Progenitor cell of endocrine pancreas (in vitro differentiated cells): ENCODE measurements around the gene COPB2. TPM values are rescaled to one million over a fixed set of nuclear protein-coding genes. Genes with fewer than 3 reads are reported as not detected.

Experiments
- DNase-seq: peaks from one replicate; pipeline ENCODE4 v3.0.0; 2021; ENCODE audit warnings: low spot score; ENCODE audit not compliant: unreplicated experiment
- H3K27ac Mint-ChIP-seq: 2 replicates; pipeline ENCODE4 v1.8.0; 2021; ENCODE audit warnings: mild to moderate bottlenecking, moderate library complexity, mixed read lengths
- H3K27me3 Mint-ChIP-seq: 2 replicates; pipeline ENCODE4 v1.8.0; 2021; ENCODE audit warnings: mixed read lengths
- H3K36me3 Mint-ChIP-seq: 2 replicates; pipeline ENCODE4 v1.8.0; 2022; ENCODE audit warnings: mixed read lengths; ENCODE audit not compliant: insufficient read depth
- H3K4me1 Mint-ChIP-seq: 2 replicates; pipeline ENCODE4 v1.8.0; 2021; ENCODE audit warnings: low read depth, mixed read lengths
- H3K4me3 Mint-ChIP-seq: 2 replicates; pipeline ENCODE4 v1.8.0; 2021; ENCODE audit warnings: low read depth, mild to moderate bottlenecking, moderate library complexity, mixed read lengths
- H3K9me3 Mint-ChIP-seq: 2 replicates; pipeline ENCODE4 v1.8.0; 2021; ENCODE audit warnings: low read depth, mixed read lengths
- CTCF ChIP-seq: fragments of 200-600 bp; sonication (generic); IDR thresholded peaks from one replicate; pipeline ENCODE4 v1.5.0; 2021; ENCODE audit warnings: antibody characterized with exemption, mild to moderate bottlenecking; ENCODE audit not compliant: unreplicated experiment
- total RNA-seq: library from RNA; stranded (reverse); gene quantifications from 2 replicates; pipeline ENCODE4 v1.2.1, GENCODE V29; 2021

COPB2 gene
- total RNA-seq, 1 donor from 2014 or later: 113 TPM

- no peak overlapping the region for H3K4me3 Mint-ChIP-seq
- no peak overlapping the region for H3K27ac Mint-ChIP-seq
- H3K27me3 Mint-ChIP-seq: no peaks in the 10 kb centered on the region
- no peak for TF ChIP-seq CTCF
- H3K36me3 Mint-ChIP-seq: peaks cover 31% of the 10 kb centered on the region
- DNase-seq: no peak
- H3K9me3 Mint-ChIP-seq: no peaks in the 10 kb centered on the region
- no peaks in the 10 kb centered on the region for H3K4me1 Mint-ChIP-seq
Observed at GRCh38 chr3:139378587-139379241, 10.7 kb downstream of the COPB2 start.

- Mint-ChIP-seq H3K27ac (no peak overlapping the region), H3K9me3 (no peaks in the 10 kb centered on the region), H3K36me3 (peaks cover 38% of the 10 kb centered on the region), H3K27me3 (no peaks in the 10 kb centered on the region), H3K4me1 (no peaks in the 10 kb centered on the region), H3K4me3 (no peak overlapping the region)
- TF ChIP-seq CTCF: no peak
- no peak for DNase-seq
Observed at GRCh38 chr3:139377378-139377777, 12.1 kb downstream of the COPB2 start.

GRCh38 chr3:139374099-139374498 lies 15.3 kb downstream of the COPB2 start:
- no peak for DNase-seq
- no peaks in the 10 kb centered on the region for H3K4me1 Mint-ChIP-seq
- H3K36me3 Mint-ChIP-seq: peaks cover 32% of the 10 kb centered on the region
- no peak for TF ChIP-seq CTCF
- no peaks in the 10 kb centered on the region for H3K27me3 Mint-ChIP-seq
- no peak overlapping the region for H3K27ac Mint-ChIP-seq
- H3K9me3 Mint-ChIP-seq: no peaks in the 10 kb centered on the region
- H3K4me3 Mint-ChIP-seq: no peak overlapping the region

GRCh38 chr3:139364549-139364948 lies 24.9 kb downstream of the COPB2 start:
- TF ChIP-seq CTCF: no peak
- H3K9me3 Mint-ChIP-seq: no peaks in the 10 kb centered on the region
- H3K27ac Mint-ChIP-seq: no peak overlapping the region
- peaks cover 6% of the 10 kb centered on the region for H3K4me1 Mint-ChIP-seq
- no peaks in the 10 kb centered on the region for H3K27me3 Mint-ChIP-seq
- no peak overlapping the region for H3K4me3 Mint-ChIP-seq
- DNase-seq: no peak
- H3K36me3 Mint-ChIP-seq: peaks cover 42% of the 10 kb centered on the region

- Mint-ChIP-seq H3K27me3 (no peaks in the 10 kb centered on the region), H3K4me1 (peaks cover 6% of the 10 kb centered on the region), H3K9me3 (no peaks in the 10 kb centered on the region), H3K36me3 (peaks cover 34% of the 10 kb centered on the region), H3K27ac (no peak overlapping the region), H3K4me3 (no peak overlapping the region)
- DNase-seq: no peak
- TF ChIP-seq CTCF: no peak
Observed at GRCh38 chr3:139361276-139361675, 28.2 kb downstream of the COPB2 start.
